Erythroblast (primary cell): Measurements from ENCODE around the gene GTF2IRD1.

Experiments used
- GATA1 ChIP-seq: IDR thresholded peaks from 2 replicates; pipeline ENCODE4 v1.6.1; 2011; ENCODE audit warnings: low read depth, mild to moderate bottlenecking, control low read depth, low read length, moderate library complexity
- POLR2A ChIP-seq: IDR thresholded peaks from 2 replicates; pipeline ENCODE4 v1.6.1; 2011; ENCODE audit warnings: mild to moderate bottlenecking, low read length

GRCh38 chr7:74583630-74584029 lies 129.9 kb downstream of the GTF2IRD1 start:
- TF ChIP-seq POLR2A (no peak), GATA1 (no peak)
